Measurements from ENCODE around the gene GREB1. TPM values are rescaled to one million over a fixed set of nuclear protein-coding genes. Genes with fewer than 3 reads are reported as not detected.

Gene GREB1
- total and polyA plus RNA-seq, 2 of the 4 experiments (the other 2 are of a cell fraction), result 0.05 TPM; not detected in 1

GRCh38 chr2:11667194-11667593 is 133.3 kb downstream of the GREB1 start:
- Histone ChIP-seq H4K8ac (ENCODE audit: low read depth in 2 of 2, low read length in 2 of 2) (no peak overlapping the region), H3K9ac (ENCODE audit: low read depth, low read length) (no peak overlapping the region), H2AK9ac (replicated peaks; ENCODE audit: low read depth, low read length, poor library complexity) (no peak overlapping the region), H2BK15ac (ENCODE audit: low read depth, low read length) (no peak overlapping the region), H3K9me1 (ENCODE audit: insufficient read depth, low read length) (0 out of 2 replicates have a peak, but pooled peaks cover 3% of the 10 kb centered on the region), H4K91ac (ENCODE audit: insufficient read depth, low read depth, low read length) (no peak overlapping the region), H3K27me3 (ENCODE audit: control insufficient read depth, insufficient read depth, low read length) (peaks cover 51% of the 10 kb centered on the region), H4K5ac (ENCODE audit: low read depth, low read length) (no peak overlapping the region), H3K56ac (ENCODE audit: extremely low read depth, insufficient read depth, low read length) (no peak overlapping the region), H2AK5ac (ENCODE audit: low read depth, low read length) (no peak overlapping the region), H3K4me3 (ENCODE audit: insufficient read depth, low read depth, low read length) (no peak overlapping the region), H3K4me1 (ENCODE audit: control insufficient read depth, insufficient read depth, low read length) (peaks cover 5% of the 10 kb centered on the region; the same call in 1 of the 2 replicates), H3K9me3 (ENCODE audit: control insufficient read depth, insufficient read depth, low read length) (no peaks in the 10 kb centered on the region; the same call in 1 of the 2 replicates), H2BK5ac (ENCODE audit: low read depth, low read length, poor library complexity, severe bottlenecking) (no peak overlapping the region), H2BK120ac (ENCODE audit: low read depth, low read length) (no peak overlapping the region), H2AFZ (replicated peaks; ENCODE audit: low read length, poor library complexity) (no peak overlapping the region), H3K36me3 (ENCODE audit: control insufficient read depth, insufficient read depth, low read length) (no peaks in the 10 kb centered on the region), H3K14ac (replicated peaks; ENCODE audit: low read depth, low read length) (no peak overlapping the region), H3K4me2 (ENCODE audit: low read depth, low read length) (no peak overlapping the region), H2BK20ac (ENCODE audit: low read depth, low read length) (no peak overlapping the region), H3K4ac (ENCODE audit: low read depth, low read length) (no peak overlapping the region), H3K18ac (ENCODE audit: low read depth, low read length) (no peak overlapping the region), H3K23ac (ENCODE audit: low read depth, low read length) (no peak overlapping the region), H4K20me1 (ENCODE audit: insufficient read depth, low read length) (no peaks in the 10 kb centered on the region), H3K79me1 (ENCODE audit: low read depth in 1 of 2, low read length in 2 of 2) (no peaks in the 10 kb centered on the region), H3K27ac (ENCODE audit: insufficient read depth, low read length) (no peak overlapping the region)
- ATAC-seq (ENCODE audit: low read depth) (no peak), DNase-seq (no peak)
- ChIA-PET POLR2A (ENCODE audit: unreplicated experiment) (no interaction called here), CTCF (no interaction called here)
- in situ Hi-C loops (cut with MboI; ENCODE audit: low sequenced_read_pairs) (no loop called here), intact Hi-C loops (cut with micrococcal nuclease) (no loop called here), dilution Hi-C loops (cut with HindIII; ENCODE audit: low sequenced_read_pairs, unreplicated experiment) (no loop called here)
- no TSS peak for BruUV-seq (replicated peaks)
- TF ChIP-seq POLR2A (IDR thresholded peaks at IDR 0.05; ENCODE audit: low read depth, low read length) (no peak), RAD21 (IDR thresholded peaks at IDR 0.05; ENCODE audit: low read length) (no peak), MAZ (IDR thresholded peaks at IDR 0.05; ENCODE audit: borderline replicate concordance, low read depth, low read length) (no peak), MAFK (IDR thresholded peaks at IDR 0.05; ENCODE audit: low read depth, low read length) (no peak), FOS (IDR thresholded peaks at IDR 0.05; ENCODE audit: low read depth, low read length) (no peak), ELK1 (IDR thresholded peaks at IDR 0.05; ENCODE audit: borderline replicate concordance, low read depth, low read length) (no peak), NFE2L2 (IDR thresholded peaks at IDR 0.05; ENCODE audit: low read depth, low read length) (no peak), RFX5 (IDR thresholded peaks at IDR 0.05; ENCODE audit: low read depth, low read length) (no peak), USF2 (IDR thresholded peaks at IDR 0.05; ENCODE audit: low read depth, low read length) (no peak), SMC3 (IDR thresholded peaks at IDR 0.05; ENCODE audit: low read depth, low read length) (no peak), MXI1 (IDR thresholded peaks at IDR 0.05; ENCODE audit: borderline replicate concordance, low read depth, low read length) (no peak), CEBPB (IDR thresholded peaks at IDR 0.05; ENCODE audit: low read depth, low read length) (no peak), CTCF (conservative IDR thresholded peaks at IDR 0.05; ENCODE audit: low read depth, low read length) (no peak), CHD1 (IDR thresholded peaks at IDR 0.05; ENCODE audit: low read depth, low read length) (no peak)
- no CpG with 5 or more reads among the region's 3 CpGs for WGBS, 2 experiments (ENCODE audit: extremely low coverage in 2 of 2, insufficient read length in 1 of 2)

Data from IMR-90 (cell line).